Fibroblast of lung (primary cell): ENCODE results near the gene ZNF609.

Experiments used
- EZH2 ChIP-seq: IDR thresholded peaks from 2 replicates; pipeline ENCODE4 v1.5.1; 2012; ENCODE audit warnings: low read length, control low read depth, mild to moderate bottlenecking; ENCODE audit errors: missing control alignments
- TF ChIP-seq, protein P1 (sequence below), 2 donors: IDR thresholded peaks in 1 of 2; conservative IDR thresholded peaks in 1 of 2; 1 replicate in 1 of 2; 2 replicates in 1 of 2; pipeline ENCODE4 v1.5.1; 2011 to 2012; ENCODE audit warnings: low read length in 2 of 2, control low read depth in 1 of 2, inconsistent platforms in 1 of 2, low read depth in 1 of 2, mild to moderate bottlenecking in 1 of 2

DNA sequence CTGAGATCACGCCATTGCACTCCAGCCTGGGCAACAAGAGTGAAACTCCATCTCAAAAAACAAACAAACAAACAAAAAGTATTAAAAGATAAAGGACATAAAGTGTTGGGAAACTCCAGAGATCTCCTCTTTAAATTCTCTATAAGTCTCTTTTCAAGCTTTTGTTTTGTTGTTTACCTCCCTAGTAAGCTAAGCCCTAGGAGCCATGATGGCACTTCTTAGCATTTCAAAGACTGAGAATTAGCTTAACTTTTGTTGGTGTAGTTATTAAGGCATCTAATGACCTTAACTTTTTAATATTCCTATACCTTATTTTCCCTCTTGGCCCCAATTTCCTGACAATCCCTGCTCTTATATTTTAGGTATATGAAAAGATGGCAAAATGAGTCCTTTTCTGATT is 157.3 kb downstream of the ZNF609 start:
- TF ChIP-seq, protein P1, sequence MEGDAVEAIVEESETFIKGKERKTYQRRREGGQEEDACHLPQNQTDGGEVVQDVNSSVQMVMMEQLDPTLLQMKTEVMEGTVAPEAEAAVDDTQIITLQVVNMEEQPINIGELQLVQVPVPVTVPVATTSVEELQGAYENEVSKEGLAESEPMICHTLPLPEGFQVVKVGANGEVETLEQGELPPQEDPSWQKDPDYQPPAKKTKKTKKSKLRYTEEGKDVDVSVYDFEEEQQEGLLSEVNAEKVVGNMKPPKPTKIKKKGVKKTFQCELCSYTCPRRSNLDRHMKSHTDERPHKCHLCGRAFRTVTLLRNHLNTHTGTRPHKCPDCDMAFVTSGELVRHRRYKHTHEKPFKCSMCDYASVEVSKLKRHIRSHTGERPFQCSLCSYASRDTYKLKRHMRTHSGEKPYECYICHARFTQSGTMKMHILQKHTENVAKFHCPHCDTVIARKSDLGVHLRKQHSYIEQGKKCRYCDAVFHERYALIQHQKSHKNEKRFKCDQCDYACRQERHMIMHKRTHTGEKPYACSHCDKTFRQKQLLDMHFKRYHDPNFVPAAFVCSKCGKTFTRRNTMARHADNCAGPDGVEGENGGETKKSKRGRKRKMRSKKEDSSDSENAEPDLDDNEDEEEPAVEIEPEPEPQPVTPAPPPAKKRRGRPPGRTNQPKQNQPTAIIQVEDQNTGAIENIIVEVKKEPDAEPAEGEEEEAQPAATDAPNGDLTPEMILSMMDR (conservative IDR thresholded peaks at IDR 0.05 in 1 of 2, IDR thresholded peaks at IDR 0.05 in 1 of 2; ENCODE audit: low read depth in 1 of 2, low read length in 2 of 2), result no peak
- no peak for TF ChIP-seq EZH2
